Measurements from ENCODE around the gene CCNG2.

GRCh38 chr4:77175201-77175611 lies 18.2 kb downstream of the CCNG2 start:
- TF ChIP-seq CTCF (IDR thresholded peaks at IDR 0.05) (no peak), ZFX (IDR thresholded peaks at IDR 0.05; ENCODE audit: borderline replicate concordance) (no peak)

Measured in 22Rv1 (cell line).